Measurements from ENCODE around the gene HSD17B7. TPM values are rescaled to one million over a fixed set of nuclear protein-coding genes. Genes with fewer than 3 reads are reported as not detected.
A peak's percentile ranks its signal among the peaks of the same experiment; 100 is the strongest.
"Not testable (repeated sequence)": the region's sequence is repeated elsewhere in the genome, so short reads cannot be mapped to it uniquely, and the experiment has no call there.

Gene HSD17B7
- total and polyA plus RNA-seq, 11 donors = 2.6 to 15.9 (median 4.0) TPM

- intact Hi-C loops (cut with DNase I) = loop anchor here in 9 of 10 donors (2.0 to 10.0 kb wide), 4 partner anchors 178 to 187 kb away; no protein-coding TSS in a partner anchor
- TF ChIP-seq CTCF (IDR thresholded peaks at IDR 0.05) = peak; percentile 31 to 69 (median 60)
- not testable (repeated sequence) for H3K4me1 ChIP-seq, H3K4me3 ChIP-seq, H3K27me3 ChIP-seq, H3K9me3 ChIP-seq
- H3K27ac ChIP-seq = peak overlapping the region in 1 of 12 donors; percentile 5
- ATAC-seq (peak; percentile 75 to 92 (median 88)), DNase-seq (peak in 4 of 5 donors; percentile 56 to 69 (median 62))
- 37 to 52% (median 46%) methylated on average over 6 of the region's 6 CpGs for WGBS, 4 donors
- peaks cover 0 to 76% (median 58%) of the 10 kb centered on the region in 9 donors for H3K36me3 ChIP-seq
These were observed 9.7 kb downstream of the HSD17B7 start for GRCh38 chr1:162799995-162800830.

DNA sequence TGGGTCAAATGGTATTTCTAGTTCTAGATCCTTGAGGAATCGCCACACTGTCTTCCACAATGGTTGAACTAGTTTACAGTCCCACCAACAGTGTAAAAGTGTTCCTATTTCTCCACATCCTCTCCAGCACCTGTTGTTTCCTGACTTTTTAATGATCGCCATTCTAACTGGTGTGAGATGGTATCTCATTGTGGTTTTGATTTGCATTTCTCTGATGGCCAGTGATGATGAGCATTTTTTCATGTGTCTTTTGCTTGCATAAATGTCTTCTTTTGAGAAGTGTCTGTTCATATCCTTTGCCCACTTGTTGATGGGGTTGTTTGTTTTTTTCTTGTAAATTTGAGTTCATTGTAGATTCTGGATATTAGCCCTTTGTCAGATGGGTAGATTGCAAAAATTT, 17.0 kb downstream of the HSD17B7 start:
- WGBS, 4 donors = 67 to 100% (median 100%) methylated on average over 1 to 2 of the region's 2 CpGs
- ATAC-seq, DNase-seq, H3K27ac ChIP-seq, H3K4me3 ChIP-seq, H3K4me1 ChIP-seq, H3K27me3 ChIP-seq, H3K9me3 ChIP-seq: not testable (repeated sequence)
- H3K36me3 ChIP-seq = peaks cover 0 to 57% (median 23%) of the 10 kb centered on the region in 9 donors
- intact Hi-C loops (cut with DNase I) = loop anchor here in 2 of 10 donors (10.0 kb wide), 1 partner anchor 193 kb away; no protein-coding TSS in a partner anchor

GRCh38 chr1:162812357-162812756, 21.9 kb downstream of the HSD17B7 start:
- 95 to 100% (median 97%) methylated on average over 2 of the region's 2 CpGs for WGBS, 4 donors
- intact Hi-C loops (cut with DNase I); ATAC-seq; H3K27me3 ChIP-seq; H3K4me1 ChIP-seq; H3K4me3 ChIP-seq; H3K27ac ChIP-seq; DNase-seq; H3K9me3 ChIP-seq: not testable (repeated sequence)
- peaks cover 0 to 13% (median 0%) of the 10 kb centered on the region in 9 donors for H3K36me3 ChIP-seq

- Histone ChIP-seq H3K4me1 (peaks cover 0 to 12% (median 0%) of the 10 kb centered on the region in 12 donors), H3K27me3 (peaks cover 0 to 21% (median 5%) of the 10 kb centered on the region in 9 donors), H3K27ac (peak overlapping the region in 1 of 12 donors; percentile 40)
- intact Hi-C loops (cut with DNase I); DNase-seq; H3K9me3 ChIP-seq; H3K36me3 ChIP-seq; H3K4me3 ChIP-seq: not testable (repeated sequence)
- peak in 3 of 4 donors; percentile 38 to 65 (median 65) for ATAC-seq
- 41 to 49% (median 43%) methylated on average over 2 of the region's 2 CpGs for WGBS, 4 donors
These were observed 27.6 kb downstream of the HSD17B7 start for GRCh38 chr1:162818136-162818535.

GRCh38 chr1:162818666-162819065, 28.2 kb downstream of the HSD17B7 start:
- Histone ChIP-seq H3K4me1 (peaks cover 0 to 13% (median 0%) of the 10 kb centered on the region in 12 donors), H3K27ac (peak overlapping the region in 1 of 12 donors; percentile 40), H3K27me3 (peaks cover 0 to 21% (median 7%) of the 10 kb centered on the region in 9 donors)
- H3K36me3 ChIP-seq; intact Hi-C loops (cut with DNase I); H3K4me3 ChIP-seq; H3K9me3 ChIP-seq; DNase-seq: not testable (repeated sequence)
- 69 to 100% (median 86%) methylated on average over 1 of the region's 1 CpG for WGBS, 4 donors
- ATAC-seq = peak in 1 of 4 donors; percentile 41
